Endothelial cell of umbilical vein (primary cell): Measurements from ENCODE around the gene LONP1. TPM values are rescaled to one million over a fixed set of nuclear protein-coding genes. Genes with fewer than 3 reads are reported as not detected.

Source experiments
- BruUV-seq: library from RNA; stranded (reverse); fragments of 400-500 nt; replicated peaks from 2 replicates; lab custom pipeline; 2021; lab: Mats Ljungman, UMichigan
- CTCF ChIA-PET: fragments of 300-600, 350-600 bp; sonication (Branson Sonifier 250); formaldehyde crosslinking; loops from one replicate; lab custom pipeline; 2021; ENCODE audit warnings: antibody characterized with exemption, inconsistent platforms; lab: Charles Lee
- POLR2A ChIA-PET: fragments of 300-600, 350-600 bp; sonication (Branson Sonifier 250); formaldehyde crosslinking; loops from one replicate; lab custom pipeline; 2021; ENCODE audit warnings: antibody characterized with exemption, inconsistent platforms; lab: Charles Lee
- DNase-seq: peaks from one replicate; pipeline ENCODE4 v3.0.0-alpha.2; 2011; ENCODE audit warnings: low read depth, low spot score
- FAIRE-seq: peaks from 2 replicates; lab custom pipeline; 2011; peaks lifted over from hg19 to GRCh38; lab: Jason Lieb, UNC
- H2AFZ ChIP-seq: 2 replicates; pipeline ENCODE4 v1.6.0; 2012; ENCODE audit warnings: low read depth, low read length, control low read depth, inconsistent platforms
- H3K27ac ChIP-seq: 2 replicates; pipeline ENCODE4 v1.5.1; 2011; ENCODE audit warnings: low read depth, mild to moderate bottlenecking, control low read depth, low read length, moderate library complexity; ENCODE audit not compliant: insufficient read depth
- H3K27me3 ChIP-seq, 2 experiments: 2 replicates each; pipeline versions ENCODE4 v1.6.0 to v1.6.1; 2011; ENCODE audit warnings: low read length in 2 of 2, mixed read lengths in 1 of 2; ENCODE audit not compliant: control insufficient read depth in 2 of 2, insufficient read depth in 2 of 2
- H3K36me3 ChIP-seq, 2 experiments: 2 replicates in 1 of 2; 3 replicates in 1 of 2; pipeline ENCODE4 v1.5.1; 2011; ENCODE audit warnings: low read length in 2 of 2, mild to moderate bottlenecking in 1 of 2, moderate library complexity in 1 of 2; ENCODE audit not compliant: control insufficient read depth in 2 of 2, insufficient read depth in 2 of 2; ENCODE audit errors: extremely low read depth in 1 of 2
- H3K4me1 ChIP-seq: 3 replicates; pipeline ENCODE4 v1.5.1; 2011; ENCODE audit warnings: mild to moderate bottlenecking, low read length; ENCODE audit not compliant: control insufficient read depth, insufficient read depth; ENCODE audit errors: extremely low read depth
- H3K4me2 ChIP-seq: 2 replicates; pipeline ENCODE4 v1.6.1; 2011; ENCODE audit warnings: low read length, control low read depth, mixed read lengths; ENCODE audit not compliant: insufficient read depth
- H3K4me3 ChIP-seq, 3 experiments: fragments of 200-600 bp in 1 of 3; sonication (generic), shearing (Covaris generic) in 1 of 3; replicated peaks in 1 of 3; 2 replicates each; pipeline ENCODE4 v1.5.1; 2011 to 2016; ENCODE audit warnings: control low read depth in 3 of 3, low read length in 3 of 3, mild to moderate bottlenecking in 2 of 3, inconsistent platforms in 1 of 3, low read depth in 1 of 3, moderate library complexity in 1 of 3; ENCODE audit not compliant: insufficient read depth in 1 of 3
- H3K79me2 ChIP-seq: 2 replicates; pipeline ENCODE4 v1.6.0; 2012; ENCODE audit warnings: low read length, inconsistent platforms; ENCODE audit not compliant: control insufficient read depth, insufficient read depth
- H3K9ac ChIP-seq: replicated peaks from 2 replicates; pipeline ENCODE3; 2011; ENCODE audit warnings: low read length, control low read depth; ENCODE audit not compliant: insufficient read depth; ENCODE audit errors: extremely low read depth
- H3K9me1 ChIP-seq: replicated peaks from 3 replicates; pipeline ENCODE4 v1.6.0; 2011; ENCODE audit warnings: mild to moderate bottlenecking, low read length; ENCODE audit not compliant: control insufficient read depth, insufficient read depth; ENCODE audit errors: extremely low read depth
- H3K9me3 ChIP-seq: replicated peaks from 2 replicates; pipeline ENCODE4 v1.5.1; 2012; ENCODE audit warnings: low read length, inconsistent platforms; ENCODE audit not compliant: control insufficient read depth, insufficient read depth
- H4K20me1 ChIP-seq: replicated peaks from 2 replicates; pipeline ENCODE3; 2011; ENCODE audit warnings: mild to moderate bottlenecking, low read length; ENCODE audit not compliant: control insufficient read depth, insufficient read depth; ENCODE audit errors: extremely low read depth
- CTCF ChIP-seq, 2 donors: IDR thresholded peaks; 1 replicate in 1 of 2; 2 replicates in 1 of 2; pipeline ENCODE4 v1.5.1; 2011; ENCODE audit warnings: low read length in 2 of 2, mild to moderate bottlenecking in 2 of 2, moderate library complexity in 2 of 2, control low read depth in 1 of 2, inconsistent platforms in 1 of 2, low read depth in 1 of 2; ENCODE audit not compliant: insufficient read depth in 1 of 2; ENCODE audit errors: extremely low read depth in 1 of 2
- EZH2 ChIP-seq: IDR thresholded peaks from 2 replicates; pipeline ENCODE4 v1.6.1; 2012; ENCODE audit warnings: borderline replicate concordance, low read depth, mild to moderate bottlenecking, moderate library complexity, low read length, inconsistent platforms; ENCODE audit not compliant: severe bottlenecking
- FOS ChIP-seq: IDR thresholded peaks from 2 replicates; pipeline ENCODE4 v1.6.1; 2011; ENCODE audit warnings: mild to moderate bottlenecking, low read length, moderate library complexity, borderline replicate concordance; ENCODE audit not compliant: insufficient read depth
- GATA2 ChIP-seq: IDR thresholded peaks from 2 replicates; pipeline ENCODE4 v1.7.0; 2011; ENCODE audit warnings: low read depth, mild to moderate bottlenecking, moderate library complexity, mixed read lengths, low read length; ENCODE audit not compliant: insufficient read length, insufficient read depth
- JUN ChIP-seq: IDR thresholded peaks from 2 replicates; pipeline ENCODE4 v1.6.1; 2011; ENCODE audit warnings: borderline replicate concordance, low read depth; ENCODE audit not compliant: insufficient read length, insufficient read depth
- MAX ChIP-seq: IDR thresholded peaks from 2 replicates; pipeline ENCODE4 v1.6.1; 2011; ENCODE audit not compliant: insufficient read depth, insufficient read length
- MYC ChIP-seq: IDR thresholded peaks from one replicate; pipeline ENCODE4 v1.6.1; 2011; ENCODE audit warnings: mild to moderate bottlenecking, low read depth, low read length
- POLR2A ChIP-seq: IDR thresholded peaks from 2 replicates; pipeline ENCODE4 v1.6.1; 2012; ENCODE audit warnings: low read depth, mild to moderate bottlenecking, control low read depth, low read length
- POLR2AphosphoS5 ChIP-seq: IDR thresholded peaks from 2 replicates; pipeline ENCODE4 v1.6.1; 2012; ENCODE audit warnings: low read depth, mild to moderate bottlenecking, control low read depth, low read length, moderate library complexity; ENCODE audit not compliant: insufficient read depth
- dilution Hi-C: fragments of 300-500 bp; cut with MboI; formaldehyde crosslinking; loops from one replicate; pipeline ENCODE4 v1.15.0; 2019; ENCODE audit warnings: low sequenced_read_pairs; ENCODE audit not compliant: extremely low pct_ligation_motif_present
- intact Hi-C: fragments of 100-400 bp; cut with micrococcal nuclease; formaldehyde crosslinking; loops from one replicate; pipeline ENCODE4 v1.10.0; 2022
- polyA plus RNA-seq, 4 experiments: library from polyadenylated mRNA; depleted of rRNA in 3 of 4; stranded (reverse) in 3 of 4; unstranded in 1 of 4; fragments of >200 nt; gene quantifications; 2 replicates each; pipeline versions ENCODE4 v1.2.1 to v1.2.3, GENCODE V29; 2011 to 2012; ENCODE audit warnings: missing spikeins in 1 of 4
- total RNA-seq: library from RNA; stranded (reverse); gene quantifications from 2 replicates; pipeline ENCODE4 v1.2.3, GENCODE V29; 2021

The LONP1 gene
- total and polyA plus RNA-seq, 2 donors (not counting 3 experiments of a cell fraction or from before 2014, with no cell fraction given): 70.0 to 95.7 TPM

GRCh38 chr19:5686647-5687359 is 33.1 kb downstream of the LONP1 start:
- H3K9me1 ChIP-seq: no peaks in the 10 kb centered on the region
- H2AFZ ChIP-seq: peak overlapping the region; percentile 92
- no peaks in the 10 kb centered on the region for H4K20me1 ChIP-seq
- H3K4me1 ChIP-seq: peaks cover 4% of the 10 kb centered on the region
- CTCF ChIA-PET: interaction anchor here (0.6 to 1.8 kb wide), 9 partner anchors 9 to 117 kb away, joined by 3 to 11 read pairs (median 4); partner anchors contain the start of genes CATSPERD, LONP1, SAFB and SAFB2
- no peaks in the 10 kb centered on the region for H3K27me3 ChIP-seq
- BruUV-seq: no TSS peak
- H3K36me3 ChIP-seq: peaks cover under 1 to 1% of the 10 kb centered on the region in 2 experiments
- peak overlapping the region; percentile 22 to 49 (median 43) for H3K4me3 ChIP-seq
- H3K9me3 ChIP-seq: no peaks in the 10 kb centered on the region
- H3K79me2 ChIP-seq: peaks cover 17% of the 10 kb centered on the region
- H3K4me2 ChIP-seq: peak overlapping the region; percentile 43
- H3K9ac ChIP-seq: no peak overlapping the region
- dilution Hi-C loops (no loop called here), intact Hi-C loops (no loop called here)
- POLR2A ChIA-PET: interaction anchor here (0.7 kb wide), 3 partner anchors 9 to 25 kb away, joined by 3 to 5 read pairs (median 5); no protein-coding TSS in a partner anchor
- DNase-seq (peak; percentile 89), FAIRE-seq (peak; percentile 96)
- H3K27ac ChIP-seq: no peak overlapping the region
- no peak for TF ChIP-seq POLR2AphosphoS5
- peak; percentile 31 for TF ChIP-seq MAX
- TF ChIP-seq EZH2: no peak
- TF ChIP-seq CTCF (IDR thresholded peaks at IDR 0.05; ENCODE audit: extremely low read depth in 1 of 2, insufficient read depth in 1 of 2, low read depth in 1 of 2, low read length in 2 of 2): peak; percentile 81 to 95
- no peak for TF ChIP-seq FOS
- no peak for TF ChIP-seq GATA2
- no peak for TF ChIP-seq MYC
- TF ChIP-seq POLR2A: no peak
- no peak for TF ChIP-seq JUN
